Keratinocyte (primary cell): ENCODE data around the gene PRR16.

ENCODE experiments used
- CTCF ChIP-seq, 3 experiments: IDR thresholded peaks in 1 of 3; conservative IDR thresholded peaks in 1 of 3; optimal IDR thresholded peaks in 1 of 3; 2 replicates in 2 of 3; 3 replicates in 1 of 3; pipeline versions ENCODE3 to v1.5.1; 2011; ENCODE audit warnings: low read length in 3 of 3, mild to moderate bottlenecking in 3 of 3, moderate library complexity in 2 of 3, control low read depth in 1 of 3, inconsistent platforms in 1 of 3; ENCODE audit not compliant: insufficient read depth in 2 of 3; ENCODE audit errors: extremely low read depth in 1 of 3
- EZH2 ChIP-seq: IDR thresholded peaks from one replicate; pipeline ENCODE4 v1.6.1; 2012; ENCODE audit warnings: inconsistent platforms, mild to moderate bottlenecking, low read length, moderate library complexity

GRCh38 chr5:120615967-120616645, 152.0 kb downstream of the PRR16 start:
- TF ChIP-seq CTCF (optimal IDR thresholded peaks at IDR 0.05 in 1 of 3, IDR thresholded peaks at IDR 0.05 in 1 of 3, conservative IDR thresholded peaks at IDR 0.05 in 1 of 3; ENCODE audit: extremely low read depth in 1 of 3, insufficient read depth in 2 of 3, low read length in 3 of 3) (no peak), EZH2 (no peak)
